SKM-1 treated with dmso at 0.1 percent for 144 hours (cell line): Measurements from ENCODE around the gene C1QTNF6.

Experiments
- DNase-seq: peaks from one replicate; lab custom pipeline; 2025; ENCODE audit not compliant: unreplicated experiment; lab: John Stamatoyannopoulos, UW

C1QTNF6 gene

DNA sequence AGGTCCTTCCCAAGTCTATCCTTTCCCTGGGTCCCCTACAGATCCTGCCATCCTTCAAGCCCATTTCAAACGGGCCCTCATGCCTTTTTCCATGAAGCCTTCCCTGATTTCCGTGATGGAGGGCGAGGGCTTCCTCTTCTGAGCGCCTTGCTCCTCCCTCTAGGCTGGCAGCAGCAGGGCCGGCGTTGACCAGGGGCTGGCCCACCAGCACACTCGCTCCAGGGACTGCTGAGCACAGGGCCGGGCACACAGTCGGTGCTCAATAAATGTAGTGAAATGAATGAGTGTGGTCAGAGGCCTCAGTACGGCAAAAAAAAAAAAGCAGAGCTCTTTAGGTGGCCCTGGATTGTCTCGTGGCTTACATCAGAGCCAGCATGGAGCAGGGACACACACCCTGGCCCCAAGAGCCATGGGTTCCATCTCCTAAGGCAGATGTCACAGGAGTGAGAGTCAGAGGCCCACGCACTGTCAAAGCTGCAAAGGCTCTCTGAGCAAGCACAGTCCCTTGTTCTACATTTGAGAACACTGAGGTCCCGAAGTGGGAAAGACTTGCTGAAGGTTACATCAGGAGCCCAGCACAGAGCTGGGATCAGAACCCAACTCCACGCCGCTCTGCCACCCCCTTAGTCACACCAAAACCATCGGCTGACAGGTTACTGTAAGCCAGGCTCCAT, 41.4 kb downstream of the C1QTNF6 start:
- no peak for DNase-seq

- no peak for DNase-seq
Observed at GRCh38 chr22:37146051-37146385, 42.0 kb downstream of the C1QTNF6 start.

DNA sequence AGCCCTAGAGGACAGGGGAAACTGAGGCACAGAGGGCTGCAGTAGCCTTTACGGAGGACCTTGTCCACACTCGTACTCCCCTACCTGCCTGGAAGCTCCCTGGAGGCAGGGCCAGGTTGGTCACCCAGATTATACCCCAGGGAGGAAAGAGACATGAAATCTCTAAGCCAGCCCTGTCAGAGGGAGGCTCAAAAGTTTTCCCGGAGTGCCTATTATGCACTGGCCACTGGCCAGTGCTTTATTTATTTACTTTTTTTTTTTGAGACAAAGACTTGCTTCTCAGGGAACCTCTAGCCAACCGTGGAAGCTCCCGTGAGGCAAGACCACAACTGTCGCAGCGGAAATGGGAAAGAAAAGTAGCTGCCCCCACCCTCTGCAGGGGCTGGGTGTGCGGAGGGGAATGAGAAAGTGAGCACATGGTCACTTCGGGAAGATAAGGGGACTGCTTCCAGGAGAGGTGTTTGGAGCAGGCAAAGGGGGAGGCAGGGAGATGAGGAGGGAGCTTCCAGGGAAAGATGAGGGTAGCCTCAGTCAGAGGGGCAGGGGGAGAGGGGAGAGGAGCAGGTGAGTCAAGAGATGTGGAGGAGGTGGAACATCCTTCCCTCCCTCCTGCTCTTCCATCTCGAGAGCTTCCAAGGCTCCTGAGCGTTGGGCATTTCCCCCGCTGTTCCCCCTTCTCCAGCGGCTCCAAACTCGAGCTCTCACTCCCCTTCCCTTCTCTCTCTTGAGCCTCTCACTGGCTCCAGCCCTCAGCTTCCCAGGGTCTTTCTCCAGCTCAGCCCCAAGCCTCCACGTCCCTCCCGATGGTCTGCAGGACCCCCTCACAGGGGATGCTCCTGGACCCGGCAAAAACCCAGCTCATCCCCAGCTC, 42.6 kb downstream of the C1QTNF6 start:
- no peak for DNase-seq

GRCh38 chr22:37144180-37144554, 43.9 kb downstream of the C1QTNF6 start:
- DNase-seq: no peak

GRCh38 chr22:37141971-37142370, 46.1 kb downstream of the C1QTNF6 start:
- no peak for DNase-seq

DNA sequence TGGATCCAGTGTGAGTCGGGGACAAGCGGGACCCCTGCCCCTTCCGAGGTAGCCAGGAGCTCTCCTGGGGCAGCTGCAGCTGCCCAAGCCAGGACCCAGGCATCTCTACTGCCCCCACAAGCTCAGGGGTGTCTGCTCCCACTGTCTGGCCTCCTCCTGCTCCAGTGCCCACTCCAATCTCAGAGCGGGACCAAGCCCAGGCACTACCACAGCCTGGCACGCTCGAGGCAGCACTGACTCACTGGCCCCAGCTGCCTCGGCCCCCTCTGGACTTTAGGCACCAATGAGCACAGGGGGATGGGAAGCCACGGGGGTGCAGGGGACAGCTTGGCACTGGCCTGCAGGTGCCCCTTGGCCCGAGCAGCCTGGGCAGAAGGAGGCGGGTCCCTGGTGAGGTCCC, 46.6 kb downstream of the C1QTNF6 start:
- no peak for DNase-seq

DNA sequence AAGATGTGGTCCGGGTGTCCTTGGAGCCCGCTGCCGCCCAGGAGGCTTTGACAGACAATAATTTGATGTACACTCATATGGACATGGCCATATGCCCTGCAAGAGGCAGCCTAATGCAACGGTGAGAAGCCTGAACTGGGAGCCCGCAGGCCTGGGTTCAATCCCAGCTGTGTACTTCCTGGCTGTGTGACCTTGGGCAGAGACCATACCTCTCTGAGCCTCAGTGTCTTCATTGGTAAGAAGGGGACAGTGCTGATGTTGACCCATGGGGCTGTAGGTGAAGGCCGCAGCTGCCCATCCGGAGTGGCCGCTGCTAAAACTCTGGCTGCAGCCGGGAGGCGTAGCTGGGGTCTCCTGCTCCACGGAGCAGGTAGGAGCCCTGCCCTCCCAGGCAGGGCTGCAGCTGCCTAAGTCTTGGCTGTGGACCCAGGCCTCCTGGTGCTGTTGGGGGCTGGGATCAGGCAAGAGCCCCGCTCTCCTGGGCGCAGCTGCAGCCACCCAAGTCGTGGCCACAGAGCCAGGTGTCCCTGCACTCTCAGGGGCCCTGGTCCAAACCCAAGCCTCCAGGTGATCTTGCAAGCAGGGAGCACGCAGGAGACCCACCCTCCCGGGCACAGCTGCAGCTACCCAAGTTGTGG, 47.2 kb downstream of the C1QTNF6 start:
- no peak for DNase-seq

DNA sequence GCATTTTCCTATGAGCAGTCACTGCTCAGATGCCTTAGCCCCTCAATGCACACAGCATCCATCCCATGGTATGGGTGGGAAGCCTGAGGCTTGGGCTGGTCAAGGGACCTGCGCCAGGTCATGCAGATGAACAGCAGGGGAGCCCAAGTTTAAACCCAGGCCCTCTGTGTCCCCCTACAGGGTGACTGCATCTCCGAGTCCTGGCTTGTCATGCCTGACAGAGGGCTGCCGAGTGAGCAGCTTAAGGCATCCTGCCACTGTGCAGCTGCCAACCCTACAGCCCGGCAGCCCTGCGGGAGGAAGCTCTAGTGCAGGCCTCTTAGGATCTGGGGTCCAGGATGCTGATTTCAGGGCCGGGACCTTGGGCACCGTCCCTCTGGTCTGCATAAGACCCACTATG, 48.3 kb downstream of the C1QTNF6 start:
- DNase-seq: no peak

GRCh38 chr22:37138849-37139561, 49.0 kb downstream of the C1QTNF6 start:
- DNase-seq: no peak

DNA sequence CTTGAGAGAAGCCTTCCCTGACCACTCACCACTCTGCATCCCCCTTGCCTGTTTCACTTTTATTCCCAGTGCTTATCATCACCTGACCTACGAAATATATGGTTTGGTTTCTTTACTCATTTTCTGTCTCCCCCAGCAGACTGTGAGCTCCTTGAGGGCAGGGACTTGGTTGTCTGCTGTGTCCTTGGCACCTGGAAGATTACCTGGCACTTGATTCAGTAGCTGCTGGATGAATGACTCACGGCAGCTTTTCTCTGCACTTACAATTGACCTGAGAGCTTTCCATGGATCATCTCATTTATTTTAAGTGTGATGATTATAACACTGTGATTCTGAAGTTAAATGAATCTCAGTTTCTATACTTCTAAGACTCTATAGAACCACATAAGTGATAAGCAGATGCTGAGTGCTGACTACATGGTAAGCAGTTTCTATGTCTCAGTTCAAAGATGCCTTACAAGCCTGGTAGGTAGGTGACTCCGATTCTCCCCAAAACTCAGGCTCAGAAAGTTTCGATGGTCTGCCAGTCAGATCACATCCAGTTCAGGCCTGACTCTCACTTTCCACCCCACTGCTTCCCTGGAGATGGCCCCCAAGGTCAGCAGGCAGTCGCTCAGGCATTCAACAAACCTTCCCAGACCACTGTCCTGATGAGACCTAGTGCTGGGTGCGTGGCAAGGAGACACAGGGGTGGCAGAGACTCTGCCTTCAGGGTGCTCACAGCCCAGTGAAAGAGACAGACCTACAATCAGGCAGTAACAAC, 50.0 kb downstream of the C1QTNF6 start:
- DNase-seq: no peak

DNA sequence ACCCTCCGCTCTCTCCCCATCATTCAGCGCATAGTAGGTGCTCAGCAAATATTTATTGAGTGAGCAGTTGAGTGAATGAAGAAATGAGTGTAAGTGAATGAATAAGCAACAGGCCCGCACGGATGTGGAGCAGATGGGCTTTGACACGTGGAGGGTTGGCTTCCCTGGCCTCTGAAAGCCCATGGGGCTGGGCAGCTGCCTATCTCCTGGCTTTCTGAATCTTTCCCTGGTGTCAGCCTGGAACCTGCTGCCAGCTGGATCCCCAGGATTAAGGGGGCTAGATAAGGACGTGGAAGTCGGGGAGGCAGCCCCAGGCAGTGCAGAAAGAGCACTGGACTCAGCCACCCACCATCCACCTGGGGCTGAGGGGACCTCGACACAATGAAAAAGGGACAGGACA, 50.9 kb downstream of the C1QTNF6 start:
- no peak for DNase-seq

DNA sequence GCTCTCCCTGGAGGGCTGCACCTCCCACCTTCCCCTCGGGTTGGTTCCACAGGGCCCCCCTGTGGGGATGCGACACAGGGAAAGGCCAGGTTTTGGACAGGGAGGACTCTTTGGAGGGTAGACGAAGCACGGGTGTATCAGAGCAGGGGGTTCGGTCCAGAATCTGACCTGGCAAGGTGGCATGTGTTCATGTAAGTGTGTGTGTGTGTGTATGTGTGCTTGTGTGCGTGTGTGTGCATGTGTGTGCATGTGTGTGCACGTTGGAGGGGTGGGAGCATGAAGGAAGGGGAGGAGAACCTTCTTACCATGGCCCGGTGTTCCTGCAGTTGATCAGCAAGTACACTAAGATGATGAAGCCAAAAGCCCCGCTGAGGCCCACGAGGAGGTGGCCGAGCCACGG, 53.0 kb downstream of the C1QTNF6 start:
- no peak for DNase-seq

DNA sequence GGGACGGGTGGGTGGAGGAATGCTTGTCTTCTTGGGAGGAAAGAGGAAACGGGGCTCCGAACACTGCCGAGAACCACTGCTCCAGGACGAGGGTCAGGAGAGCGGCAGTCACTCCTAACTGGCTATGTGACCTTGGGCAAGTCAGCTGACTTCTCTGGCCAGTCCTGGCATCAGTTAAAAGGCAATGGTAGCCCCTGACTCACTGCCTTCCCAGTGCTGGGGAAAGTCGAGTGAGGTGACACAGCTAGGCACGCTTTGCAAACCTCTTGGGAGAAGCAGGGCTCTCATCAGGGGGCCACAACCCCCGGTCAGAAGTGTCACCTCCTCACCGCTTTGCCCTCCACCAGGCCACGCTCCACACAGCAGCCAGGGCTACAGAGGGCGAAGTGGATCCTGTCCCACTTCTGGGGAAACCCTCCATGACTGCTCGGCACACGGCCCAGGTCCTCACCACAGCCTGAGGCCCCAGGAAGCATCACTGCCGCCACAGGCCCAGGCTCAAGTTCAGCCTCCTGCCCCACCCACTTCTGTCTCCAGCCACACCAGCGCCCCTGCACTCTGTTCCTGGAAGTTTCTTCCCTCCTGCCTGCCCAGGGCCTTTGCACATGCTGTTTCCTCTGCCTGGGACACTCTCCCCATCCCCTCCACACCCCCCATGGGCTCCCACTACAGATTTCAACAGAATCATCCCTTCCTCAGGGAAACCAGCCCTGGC, 54.6 kb downstream of the C1QTNF6 start:
- DNase-seq: no peak

GRCh38 chr22:37132773-37133172, 55.3 kb downstream of the C1QTNF6 start:
- DNase-seq: no peak
